Measurements from ENCODE around the gene RNU6-7. TPM values are rescaled to one million over a fixed set of nuclear protein-coding genes. Genes with fewer than 3 reads are reported as not detected.

Gene RNU6-7
- not detected in 2 replicates for total RNA-seq

GRCh38 chr14:32201816-32202490 is at the start of gene RNU6-7:
TSS of gene RNU6-7 (plus strand) at chr14:32202045.
- intact Hi-C loops (cut with micrococcal nuclease) = loop anchor here (1.0 to 10.0 kb wide), 9 partner anchors 65 to 1643 kb away; partner anchors contain the start of genes G2E3, HEATR5A, SCFD1 and STRN3

GRCh38 chr14:32166029-32166428 is 35.8 kb upstream of the RNU6-7 start:
- intact Hi-C loops (cut with micrococcal nuclease) = no loop called here

- intact Hi-C loops (cut with micrococcal nuclease) = no loop called here
Observed at GRCh38 chr14:32166924-32167323, 34.9 kb upstream of the RNU6-7 start.

GRCh38 chr14:32167907-32168306 is 33.9 kb upstream of the RNU6-7 start:
- intact Hi-C loops (cut with micrococcal nuclease) = no loop called here

- intact Hi-C loops (cut with micrococcal nuclease) = no loop called here
Observed at GRCh38 chr14:32169191-32169590, 32.7 kb upstream of the RNU6-7 start.

GRCh38 chr14:32171469-32171868 is 30.4 kb upstream of the RNU6-7 start:
- intact Hi-C loops (cut with micrococcal nuclease) = no loop called here

- intact Hi-C loops (cut with micrococcal nuclease) = no loop called here
Observed at GRCh38 chr14:32183151-32184058, 18.4 kb upstream of the RNU6-7 start.

- intact Hi-C loops (cut with micrococcal nuclease) = no loop called here
Observed at GRCh38 chr14:32185097-32185496, 16.7 kb upstream of the RNU6-7 start.

GRCh38 chr14:32186248-32186647 is 15.6 kb upstream of the RNU6-7 start:
- intact Hi-C loops (cut with micrococcal nuclease) = no loop called here

GRCh38 chr14:32189811-32190210 is 12.0 kb upstream of the RNU6-7 start:
- intact Hi-C loops (cut with micrococcal nuclease) = no loop called here

- intact Hi-C loops (cut with micrococcal nuclease) = no loop called here
Observed at GRCh38 chr14:32190673-32191072, 11.2 kb upstream of the RNU6-7 start.

- intact Hi-C loops (cut with micrococcal nuclease) = no loop called here
Observed at GRCh38 chr14:32192712-32193373, 9.0 kb upstream of the RNU6-7 start.

- intact Hi-C loops (cut with micrococcal nuclease) = no loop called here
Observed at GRCh38 chr14:32193532-32193931, 8.3 kb upstream of the RNU6-7 start.

- intact Hi-C loops (cut with micrococcal nuclease) = no loop called here
Observed at GRCh38 chr14:32195636-32196035, 6.2 kb upstream of the RNU6-7 start.

- intact Hi-C loops (cut with micrococcal nuclease) = no loop called here
Observed at GRCh38 chr14:32197919-32198318, 3.9 kb upstream of the RNU6-7 start.

- intact Hi-C loops (cut with micrococcal nuclease) = loop anchor here (5.0 to 10.0 kb wide), 5 partner anchors 63 to 1576 kb away; partner anchors contain the start of gene SCFD1
Observed at GRCh38 chr14:32200368-32201192, 1.3 kb upstream of the RNU6-7 start.

GRCh38 chr14:32201193-32201815 is 541 bp upstream of the RNU6-7 start:
- intact Hi-C loops (cut with micrococcal nuclease) = loop anchor here (5.0 to 10.0 kb wide), 5 partner anchors 64 to 1577 kb away; partner anchors contain the start of gene SCFD1

GRCh38 chr14:32202491-32202997 is 699 bp downstream of the RNU6-7 start:
- intact Hi-C loops (cut with micrococcal nuclease) = loop anchor here (1.0 to 10.0 kb wide), 9 partner anchors 65 to 1644 kb away; partner anchors contain the start of genes G2E3, HEATR5A, SCFD1 and STRN3

- intact Hi-C loops (cut with micrococcal nuclease) = loop anchor here (1.0 to 10.0 kb wide), 14 partner anchors 49 to 1644 kb away; partner anchors contain the start of genes DTD2, G2E3, HEATR5A and NUBPL
Observed at GRCh38 chr14:32202998-32203882, 1.4 kb downstream of the RNU6-7 start, which contains the start of gene RNU6-8. TSS of gene RNU6-8 (minus strand) at chr14:32203269.

Data from T-helper 1 cell treated with Interleukin-12 subunit alpha and Interleukin-12 subunit beta and Interleukin-4 antibody, amounts not matched to agents 30 ng/mL and 1 ng/mL, for 36 hours (primary cell).